GM18511 (cell line): ENCODE results near the gene IGLL1.
"Not testable (repeated sequence)": the region's sequence is repeated elsewhere in the genome, so short reads cannot be mapped to it uniquely, and the experiment has no call there.

ENCODE experiments used
- ATAC-seq: cut with Tn5 transposase; IDR thresholded peaks from one replicate; pipeline ENCODE4 v1.9.1; 2021; ENCODE audit warnings: mild to moderate bottlenecking, moderate library complexity; ENCODE audit not compliant: unreplicated experiment

The IGLL1 gene

GRCh38 chr22:23565305-23565914 is 14.7 kb downstream of the IGLL1 start:
- no peak for ATAC-seq

GRCh38 chr22:23564276-23564675 is 15.8 kb downstream of the IGLL1 start:
- no peak for ATAC-seq

GRCh38 chr22:23563111-23563510 is 17.0 kb downstream of the IGLL1 start:
- no peak for ATAC-seq

- ATAC-seq, result no peak
These were observed 17.9 kb downstream of the IGLL1 start for GRCh38 chr22:23562186-23562585.

GRCh38 chr22:23561025-23561510 is 19.0 kb downstream of the IGLL1 start:
- ATAC-seq, result not testable (repeated sequence)

- ATAC-seq, result not testable (repeated sequence)
These were observed 19.9 kb downstream of the IGLL1 start for GRCh38 chr22:23560215-23560614.

GRCh38 chr22:23557467-23557866 is 22.6 kb downstream of the IGLL1 start:
- no peak for ATAC-seq

GRCh38 chr22:23557036-23557435 is 23.1 kb downstream of the IGLL1 start:
- no peak for ATAC-seq

GRCh38 chr22:23556026-23556620 is 24.0 kb downstream of the IGLL1 start:
- no peak for ATAC-seq

GRCh38 chr22:23555118-23555517 is 25.0 kb downstream of the IGLL1 start:
- ATAC-seq, result no peak

- no peak for ATAC-seq
These were observed 25.9 kb downstream of the IGLL1 start for GRCh38 chr22:23553924-23554870.

GRCh38 chr22:23553438-23553837 is 26.7 kb downstream of the IGLL1 start:
- no peak for ATAC-seq

GRCh38 chr22:23552573-23552972 is 27.5 kb downstream of the IGLL1 start:
- ATAC-seq, result no peak

- no peak for ATAC-seq
These were observed 28.7 kb downstream of the IGLL1 start for GRCh38 chr22:23551385-23551784.

GRCh38 chr22:23550049-23550650 is 29.9 kb downstream of the IGLL1 start:
- ATAC-seq, result no peak

GRCh38 chr22:23549198-23549595 is 30.9 kb downstream of the IGLL1 start:
- no peak for ATAC-seq

- no peak for ATAC-seq
These were observed 31.4 kb downstream of the IGLL1 start for GRCh38 chr22:23548501-23549197.

GRCh38 chr22:23547818-23548500 is 32.1 kb downstream of the IGLL1 start:
- no peak for ATAC-seq

- ATAC-seq, result not testable (repeated sequence)
These were observed 32.7 kb downstream of the IGLL1 start for GRCh38 chr22:23547382-23547781.

GRCh38 chr22:23544852-23545251 is 35.2 kb downstream of the IGLL1 start:
- no peak for ATAC-seq
